Panc1 (cell line): Measurements from ENCODE around the gene NREP.

Experiments
- POLR2AphosphoS5 ChIP-seq: IDR thresholded peaks from 2 replicates; pipeline ENCODE4 v1.6.1; 2012; ENCODE audit warnings: mild to moderate bottlenecking, low read depth, low read length, moderate library complexity
- SIN3A ChIP-seq: IDR thresholded peaks from 2 replicates; pipeline ENCODE4 v1.6.1; 2012; ENCODE audit warnings: low read depth, mild to moderate bottlenecking, low read length, moderate library complexity, borderline replicate concordance; ENCODE audit not compliant: insufficient read depth
- TF ChIP-seq, protein P1 (sequence below): fragments of 450-650 bp; IDR thresholded peaks from 2 replicates; pipeline ENCODE4 v1.5.1; 2017; ENCODE audit warnings: mild to moderate bottlenecking
- TF ChIP-seq, protein P2 (sequence below), 2 experiments: IDR thresholded peaks; 2 replicates each; pipeline ENCODE4 v1.6.1; 2011 to 2012; ENCODE audit warnings: low read depth in 2 of 2, control low read depth in 1 of 2, low read length in 1 of 2, mild to moderate bottlenecking in 1 of 2, moderate library complexity in 1 of 2; ENCODE audit not compliant: insufficient read depth in 1 of 2

DNA sequence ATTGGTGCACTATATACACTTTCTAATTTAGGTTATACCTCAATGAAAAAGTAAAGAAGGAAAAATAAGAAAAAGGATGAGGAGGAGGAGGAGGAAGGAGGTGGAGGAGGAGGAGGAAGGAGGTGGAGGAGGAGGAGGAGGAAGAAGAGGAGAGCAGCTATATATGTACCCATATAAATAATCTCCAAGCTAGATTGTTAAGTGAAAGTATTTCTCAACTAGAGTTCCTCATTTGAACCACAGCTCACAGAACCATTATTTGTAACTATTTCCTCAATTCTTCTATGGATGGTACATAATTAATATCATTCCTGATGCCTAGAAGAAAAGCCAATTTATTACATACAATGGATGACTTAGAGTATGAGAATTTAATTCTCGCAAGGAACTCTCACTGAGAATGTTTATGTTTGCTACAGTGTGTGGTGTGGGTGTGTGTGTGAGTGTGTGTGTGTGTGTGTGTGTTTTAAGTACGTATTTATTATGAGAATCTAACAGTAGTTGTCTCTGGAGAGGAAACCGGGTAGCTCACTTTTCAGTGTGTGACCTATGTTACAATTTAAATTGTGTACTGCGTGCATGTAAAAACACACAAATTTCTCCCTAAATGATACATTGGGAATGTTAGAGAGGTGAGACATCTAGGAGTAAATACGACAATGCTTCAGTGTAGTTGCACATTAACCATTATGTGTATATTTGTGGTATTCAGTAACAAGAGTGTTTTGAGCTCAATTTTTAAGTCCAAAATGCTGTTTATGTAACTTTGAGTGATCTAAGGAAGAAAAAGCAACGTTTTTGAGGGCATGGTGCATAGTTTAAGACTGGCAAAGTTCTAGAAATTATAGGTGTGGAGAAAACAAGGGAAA is 20.2 kb upstream of the NREP start:
- TF ChIP-seq, protein P1, sequence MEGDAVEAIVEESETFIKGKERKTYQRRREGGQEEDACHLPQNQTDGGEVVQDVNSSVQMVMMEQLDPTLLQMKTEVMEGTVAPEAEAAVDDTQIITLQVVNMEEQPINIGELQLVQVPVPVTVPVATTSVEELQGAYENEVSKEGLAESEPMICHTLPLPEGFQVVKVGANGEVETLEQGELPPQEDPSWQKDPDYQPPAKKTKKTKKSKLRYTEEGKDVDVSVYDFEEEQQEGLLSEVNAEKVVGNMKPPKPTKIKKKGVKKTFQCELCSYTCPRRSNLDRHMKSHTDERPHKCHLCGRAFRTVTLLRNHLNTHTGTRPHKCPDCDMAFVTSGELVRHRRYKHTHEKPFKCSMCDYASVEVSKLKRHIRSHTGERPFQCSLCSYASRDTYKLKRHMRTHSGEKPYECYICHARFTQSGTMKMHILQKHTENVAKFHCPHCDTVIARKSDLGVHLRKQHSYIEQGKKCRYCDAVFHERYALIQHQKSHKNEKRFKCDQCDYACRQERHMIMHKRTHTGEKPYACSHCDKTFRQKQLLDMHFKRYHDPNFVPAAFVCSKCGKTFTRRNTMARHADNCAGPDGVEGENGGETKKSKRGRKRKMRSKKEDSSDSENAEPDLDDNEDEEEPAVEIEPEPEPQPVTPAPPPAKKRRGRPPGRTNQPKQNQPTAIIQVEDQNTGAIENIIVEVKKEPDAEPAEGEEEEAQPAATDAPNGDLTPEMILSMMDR = no peak
- TF ChIP-seq SIN3A (no peak), POLR2AphosphoS5 (no peak)
- TF ChIP-seq, protein P2, sequence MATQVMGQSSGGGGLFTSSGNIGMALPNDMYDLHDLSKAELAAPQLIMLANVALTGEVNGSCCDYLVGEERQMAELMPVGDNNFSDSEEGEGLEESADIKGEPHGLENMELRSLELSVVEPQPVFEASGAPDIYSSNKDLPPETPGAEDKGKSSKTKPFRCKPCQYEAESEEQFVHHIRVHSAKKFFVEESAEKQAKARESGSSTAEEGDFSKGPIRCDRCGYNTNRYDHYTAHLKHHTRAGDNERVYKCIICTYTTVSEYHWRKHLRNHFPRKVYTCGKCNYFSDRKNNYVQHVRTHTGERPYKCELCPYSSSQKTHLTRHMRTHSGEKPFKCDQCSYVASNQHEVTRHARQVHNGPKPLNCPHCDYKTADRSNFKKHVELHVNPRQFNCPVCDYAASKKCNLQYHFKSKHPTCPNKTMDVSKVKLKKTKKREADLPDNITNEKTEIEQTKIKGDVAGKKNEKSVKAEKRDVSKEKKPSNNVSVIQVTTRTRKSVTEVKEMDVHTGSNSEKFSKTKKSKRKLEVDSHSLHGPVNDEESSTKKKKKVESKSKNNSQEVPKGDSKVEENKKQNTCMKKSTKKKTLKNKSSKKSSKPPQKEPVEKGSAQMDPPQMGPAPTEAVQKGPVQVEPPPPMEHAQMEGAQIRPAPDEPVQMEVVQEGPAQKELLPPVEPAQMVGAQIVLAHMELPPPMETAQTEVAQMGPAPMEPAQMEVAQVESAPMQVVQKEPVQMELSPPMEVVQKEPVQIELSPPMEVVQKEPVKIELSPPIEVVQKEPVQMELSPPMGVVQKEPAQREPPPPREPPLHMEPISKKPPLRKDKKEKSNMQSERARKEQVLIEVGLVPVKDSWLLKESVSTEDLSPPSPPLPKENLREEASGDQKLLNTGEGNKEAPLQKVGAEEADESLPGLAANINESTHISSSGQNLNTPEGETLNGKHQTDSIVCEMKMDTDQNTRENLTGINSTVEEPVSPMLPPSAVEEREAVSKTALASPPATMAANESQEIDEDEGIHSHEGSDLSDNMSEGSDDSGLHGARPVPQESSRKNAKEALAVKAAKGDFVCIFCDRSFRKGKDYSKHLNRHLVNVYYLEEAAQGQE (IDR thresholded peaks at IDR 0.05; ENCODE audit: insufficient read depth in 1 of 2, low read depth in 2 of 2, low read length in 1 of 2) = no peak
